GM12864 (cell line): Measurements from ENCODE around the gene SH3GL3.
A peak's percentile ranks its signal among the peaks of the same experiment; 100 is the strongest.

Experiments used
- DNase-seq: peaks from one replicate; pipeline ENCODE4 v3.0.0-alpha.2; 2011; ENCODE audit warnings: low read depth
- H3K4me3 ChIP-seq: 2 replicates; pipeline ENCODE4 v1.5.1; 2011; ENCODE audit warnings: mild to moderate bottlenecking, low read depth, low read length, control low read depth
- CTCF ChIP-seq: IDR thresholded peaks from 2 replicates; pipeline ENCODE4 v1.5.1; 2011; ENCODE audit warnings: low read depth, mild to moderate bottlenecking, moderate library complexity, low read length, control low read depth, inconsistent platforms; ENCODE audit errors: missing control alignments

SH3GL3 gene

GRCh38 chr15:83422541-83422940, 24.6 kb upstream of the SH3GL3 start:
- no peak for DNase-seq
- TF ChIP-seq CTCF = no peak
- H3K4me3 ChIP-seq = no peak overlapping the region

- TF ChIP-seq CTCF = no peak
- DNase-seq = no peak
- no peak overlapping the region for H3K4me3 ChIP-seq
Measured at GRCh38 chr15:83424101-83424500, 23.0 kb upstream of the SH3GL3 start.

- DNase-seq = no peak
- no peak for TF ChIP-seq CTCF
- no peak overlapping the region for H3K4me3 ChIP-seq
Measured at GRCh38 chr15:83430441-83430840, 16.7 kb upstream of the SH3GL3 start.

- no peak for DNase-seq
- TF ChIP-seq CTCF = no peak
- no peak overlapping the region for H3K4me3 ChIP-seq
Measured at GRCh38 chr15:83431521-83431920, 15.6 kb upstream of the SH3GL3 start.

GRCh38 chr15:83435202-83435601, 11.9 kb upstream of the SH3GL3 start:
- no peak for TF ChIP-seq CTCF
- DNase-seq = no peak
- H3K4me3 ChIP-seq = no peak overlapping the region

- DNase-seq = no peak
- TF ChIP-seq CTCF = no peak
Measured at GRCh38 chr15:83435782-83436181, 11.4 kb upstream of the SH3GL3 start.

GRCh38 chr15:83436513-83437158, 10.5 kb upstream of the SH3GL3 start:
- no peak for DNase-seq
- TF ChIP-seq CTCF = peak; percentile 31
- no peak overlapping the region for H3K4me3 ChIP-seq

More at GRCh38 chr15:83435782-83436181, 11.4 kb upstream of the SH3GL3 start:
- H3K4me3 ChIP-seq = no peak overlapping the region
